GM12878 (cell line): ENCODE measurements around the gene GARNL3. TPM values are rescaled to one million over a fixed set of nuclear protein-coding genes. Genes with fewer than 3 reads are reported as not detected.

Experiments
- ATAC-seq: fragments of 200-7000 bp; cut with Tn5 transposase; 3 replicates; pipeline ENCODE4 v1.9.1; 2020; ENCODE audit warnings: mild to moderate bottlenecking, moderate library complexity
- BruUV-seq: library from RNA; stranded (reverse); fragments of 400-500 nt; replicated peaks from 2 replicates; lab custom pipeline; 2021; lab: Mats Ljungman, UMichigan
- CTCF ChIA-PET: fragments of 300-600 bp; sonication (Branson Sonifier 250); formaldehyde crosslinking; extraction: SDS; loops from one replicate; lab custom pipeline; 2021; ENCODE audit warnings: inconsistent platforms; lab: Yijun Ruan, JAX
- POLR2A ChIA-PET: fragments of 350-600 bp; formaldehyde crosslinking; extraction: SDS; loops from one replicate; lab custom pipeline; 2021; ENCODE audit warnings: inconsistent platforms; lab: Charles Lee
- RAD21 ChIA-PET: fragments of 300-600 bp; sonication (Branson Sonifier 250); formaldehyde crosslinking; loops from one replicate; lab custom pipeline; 2023; ENCODE audit warnings: antibody characterized with exemption; ENCODE audit not compliant: unreplicated experiment; lab: Charles Lee
- SMC1A ChIA-PET: fragments of 300-600 bp; sonication (Branson Sonifier 250); formaldehyde crosslinking; loops from one replicate; lab custom pipeline; 2023; ENCODE audit not compliant: unreplicated experiment, uncharacterized antibody; lab: Charles Lee
- DNase-seq: peaks from one replicate; pipeline ENCODE4 v3.0.0-alpha.2; 2011; ENCODE audit warnings: low read depth, low spot score
- FAIRE-seq: peaks from 3 replicates; lab custom pipeline; 2011; peaks lifted over from hg19 to GRCh38; lab: Jason Lieb, UNC
- H2AFZ ChIP-seq: 2 replicates; pipeline ENCODE4 v1.6.0; 2011; ENCODE audit warnings: low read depth, low read length, control low read depth; ENCODE audit not compliant: control insufficient read depth
- H3K27ac ChIP-seq: 2 replicates; pipeline ENCODE4 v1.5.1; 2011; ENCODE audit warnings: control low read depth; ENCODE audit not compliant: control insufficient read depth, insufficient read depth
- H3K27me3 ChIP-seq, 2 experiments: replicated peaks in 1 of 2; 2 replicates each; pipeline versions ENCODE4 v1.6.0 to v1.6.1; 2011; ENCODE audit warnings: low read length in 1 of 2; ENCODE audit not compliant: control insufficient read depth in 2 of 2, insufficient read depth in 2 of 2
- H3K36me3 ChIP-seq, 2 experiments: 2 replicates each; pipeline ENCODE4 v1.5.1; 2011; ENCODE audit warnings: low read length in 1 of 2; ENCODE audit not compliant: control insufficient read depth in 2 of 2, insufficient read depth in 2 of 2
- H3K4me1 ChIP-seq: 2 replicates; pipeline ENCODE4 v1.6.1; 2011; ENCODE audit warnings: mild to moderate bottlenecking, low read length, moderate library complexity, mixed read lengths; ENCODE audit not compliant: control insufficient read depth, insufficient read depth
- H3K4me2 ChIP-seq: 2 replicates; pipeline ENCODE4 v1.6.0; 2011; ENCODE audit warnings: control low read depth; ENCODE audit not compliant: control insufficient read depth, insufficient read depth
- H3K4me3 ChIP-seq: fragments of 200-600 bp; sonication (generic); 2 replicates; pipeline ENCODE4 v1.5.1; 2016
- H3K79me2 ChIP-seq: 2 replicates; pipeline ENCODE4 v1.6.0; 2011; ENCODE audit warnings: low read length; ENCODE audit not compliant: control insufficient read depth, insufficient read depth
- H3K9ac ChIP-seq: 2 replicates; pipeline ENCODE4 v1.8.0; 2011; ENCODE audit warnings: low read length, control low read depth, mixed read lengths; ENCODE audit not compliant: control insufficient read depth, insufficient read depth
- H3K9me3 ChIP-seq: replicated peaks from 3 replicates; pipeline ENCODE4 v1.5.1; 2011; ENCODE audit warnings: mild to moderate bottlenecking, low read length; ENCODE audit not compliant: control insufficient read depth, insufficient read depth
- H4K20me1 ChIP-seq: 2 replicates; pipeline ENCODE4 v1.6.0; 2011; ENCODE audit not compliant: control insufficient read depth, insufficient read depth
- IRF4 ChIP-seq: IDR thresholded peaks from 2 replicates; pipeline ENCODE4 v1.6.1; 2011; ENCODE audit warnings: low read depth, low read length
- JUND ChIP-seq: IDR thresholded peaks from 2 replicates; pipeline ENCODE4 v1.6.1; 2012; ENCODE audit warnings: low read depth, mild to moderate bottlenecking, low read length, improper control_type of control experiment, moderate library complexity
- MTA3 ChIP-seq: IDR thresholded peaks from 2 replicates; pipeline ENCODE4 v1.6.1; 2012; ENCODE audit warnings: low read length, inconsistent platforms, borderline replicate concordance
- POLR2A ChIP-seq: IDR thresholded peaks from 2 replicates; pipeline ENCODE4 v1.6.1; 2011; ENCODE audit warnings: low read depth, mild to moderate bottlenecking, low read length
- SMARCA5 ChIP-seq: fragments of 450-650 bp; IDR thresholded peaks from 2 replicates; pipeline ENCODE4 v1.6.1; 2017; ENCODE audit warnings: mild to moderate bottlenecking
- SREBF2 ChIP-seq: IDR thresholded peaks from 2 replicates; pipeline ENCODE4 v1.6.1; 2012; ENCODE audit warnings: mild to moderate bottlenecking, low read length
- YY1 ChIP-seq: IDR thresholded peaks from 2 replicates; pipeline ENCODE4 v1.6.1; 2011; ENCODE audit warnings: low read depth, mild to moderate bottlenecking, low read length
- WGBS: methylation state at CpG from one replicate; pipeline ENCODE4 v1.1.6; 2016; ENCODE audit warnings: low lambda C conversion rate; ENCODE audit not compliant: insufficient replicate concordance, insufficient coverage; ENCODE audit errors: missing lambda C conversion rate; 5-methylcytosine and 5-hydroxymethylcytosine counted together
- in situ Hi-C: fragments of 300-500 bp; cut with MboI; formaldehyde crosslinking; loops from 9 replicates; pipeline ENCODE4 v1.14.3; 2018; ENCODE audit warnings: mixed read lengths
- intact Hi-C: fragments of 100-400 bp; cut with micrococcal nuclease; formaldehyde crosslinking; loops from one replicate; pipeline ENCODE4 v1.14.2; 2022; ENCODE audit not compliant: unreplicated experiment
- polyA plus RNA-seq, 11 experiments: library from polyadenylated mRNA; depleted of rRNA in 4 of 11; unstranded in 6 of 11; stranded (reverse) in 5 of 11; fragments of >200 nt; fragmentation: Nextera tagmentation in 4 of 11; fragmentation: Illumina TruSeq in 1 of 11; extraction: Ambion mirVana in 4 of 11; extraction: Trizol in 1 of 11; gene quantifications; 1 replicate in 1 of 11; 2 replicates in 10 of 11; pipeline versions ENCODE4 v1.2.1 to v1.2.3, GENCODE V29; 2011 to 2016; ENCODE audit warnings: inconsistent platforms in 2 of 11, missing spikeins in 2 of 11, low read depth in 1 of 11
- total RNA-seq, 4 experiments: library from RNA; depleted of rRNA in 3 of 4; stranded (reverse); fragments of >200 nt in 3 of 4; fragmentation: Illumina TruSeq in 1 of 4; extraction: Trizol in 1 of 4; gene quantifications; 2 replicates each; pipeline versions ENCODE4 v1.2.1 to v1.2.3, GENCODE V29; 2013 to 2021

GARNL3 gene
- total and polyA plus RNA-seq, 10 of the 15 experiments (the other 5 are each of a cell fraction or from before 2014, with no cell fraction given): 0.89 to 13.2 (median 6.3) TPM

DNA sequence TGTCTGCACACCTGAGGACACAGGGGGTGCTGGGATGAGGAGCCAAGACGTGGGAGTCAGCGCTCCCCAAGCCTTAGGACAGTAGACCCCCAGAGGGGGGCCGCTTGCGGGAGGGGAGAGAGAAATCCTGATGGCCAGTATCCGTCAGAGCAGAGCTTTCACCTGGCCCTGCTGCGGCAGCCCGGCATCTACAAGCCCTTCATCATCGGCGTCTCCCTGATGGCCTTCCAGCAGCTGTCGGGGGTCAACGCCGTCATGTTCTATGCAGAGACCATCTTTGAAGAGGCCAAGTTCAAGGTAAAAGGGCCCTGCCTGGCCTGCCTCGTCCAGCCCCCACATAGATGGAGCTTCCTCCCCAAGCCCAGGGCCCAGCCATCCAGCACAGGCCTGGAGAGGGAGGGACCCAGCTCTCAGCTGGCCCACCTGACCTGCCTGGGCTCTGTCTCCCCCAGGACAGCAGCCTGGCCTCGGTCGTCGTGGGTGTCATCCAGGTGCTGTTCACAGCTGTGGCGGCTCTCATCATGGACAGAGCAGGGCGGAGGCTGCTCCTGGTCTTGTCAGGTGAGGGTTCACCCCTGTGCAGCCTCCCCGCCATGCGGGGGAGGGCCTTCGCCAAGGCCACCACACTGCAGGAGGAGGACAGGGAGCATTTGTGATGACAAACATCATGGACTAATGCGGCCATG is 139.1 kb downstream of the GARNL3 start (continued):
- TF ChIP-seq YY1 (no peak), JUND (no peak), IRF4 (no peak), SMARCA5 (no peak)
- TF ChIP-seq, all 136 proteins: peak for 0

DNA sequence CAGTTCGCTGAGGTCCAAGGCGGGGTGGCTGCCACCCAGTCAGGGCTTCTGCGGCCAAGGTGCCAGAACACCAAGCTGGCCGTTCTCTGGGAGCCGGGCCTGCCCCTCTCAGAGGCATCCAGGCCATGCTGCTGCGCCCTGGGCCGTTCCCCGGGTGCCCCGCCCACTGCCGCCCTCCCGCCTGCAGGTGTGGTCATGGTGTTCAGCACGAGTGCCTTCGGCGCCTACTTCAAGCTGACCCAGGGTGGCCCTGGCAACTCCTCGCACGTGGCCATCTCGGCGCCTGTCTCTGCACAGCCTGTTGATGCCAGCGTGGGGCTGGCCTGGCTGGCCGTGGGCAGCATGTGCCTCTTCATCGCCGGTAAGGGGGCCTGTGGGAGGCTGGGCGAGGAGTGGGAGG is 140.1 kb downstream of the GARNL3 start:
- RAD21 ChIA-PET: no interaction called here
- Histone ChIP-seq H3K4me2 (no peak overlapping the region), H3K4me1 (no peaks in the 10 kb centered on the region), H3K27ac (no peak overlapping the region), H3K9me3 (no peaks in the 10 kb centered on the region), H4K20me1 (no peaks in the 10 kb centered on the region), H2AFZ (no peak overlapping the region), H3K9ac (no peak overlapping the region), H3K36me3 (peaks cover 0 to 3% of the 10 kb centered on the region in 2 experiments; a peak in 2 of 4 replicates), H3K27me3 (no peaks in the 10 kb centered on the region), H3K79me2 (no peaks in the 10 kb centered on the region), H3K4me3 (no peak overlapping the region)
- ATAC-seq: no peak
- POLR2A ChIA-PET: no interaction called here
- DNase-seq: no peak
- no peak for FAIRE-seq
- intact Hi-C loops (no loop called here), in situ Hi-C loops (no loop called here)
- TF ChIP-seq SREBF2: no peak
- TF ChIP-seq POLR2A: 0 out of 2 replicates have a peak, but pooled peaks have one; percentile 19
- no peak for TF ChIP-seq MTA3
- CTCF ChIA-PET: no interaction called here
- 92% methylated on average over 19 of the region's 23 CpGs for WGBS
- no TSS peak for BruUV-seq
- SMC1A ChIA-PET: no interaction called here
